Skeletal muscle satellite cell (primary cell): ENCODE measurements around the gene INO80E.

ENCODE experiments used
- H3K27me3 ChIP-seq: 2 replicates; pipeline ENCODE4 v1.7.0; 2013; ENCODE audit warnings: low read length; ENCODE audit not compliant: control insufficient read depth, insufficient read depth
- H3K36me3 ChIP-seq: 2 replicates; pipeline ENCODE4 v1.7.0; 2013; ENCODE audit warnings: mild to moderate bottlenecking, control low read depth, low read length; ENCODE audit not compliant: insufficient read depth
- H3K4me1 ChIP-seq: 2 replicates; pipeline ENCODE4 v1.7.0; 2013; ENCODE audit warnings: low read length; ENCODE audit not compliant: control insufficient read depth, insufficient read depth
- H3K4me2 ChIP-seq: 2 replicates; pipeline ENCODE4 v1.7.0; 2013; ENCODE audit warnings: mild to moderate bottlenecking, low read length
- H3K4me3 ChIP-seq: 2 replicates; pipeline ENCODE4 v1.7.0; 2013; ENCODE audit warnings: low read length
- H3K9ac ChIP-seq: 2 replicates; pipeline ENCODE4 v1.7.0; 2013; ENCODE audit warnings: mild to moderate bottlenecking, low read depth, low read length, moderate library complexity
- H3K9me3 ChIP-seq: replicated peaks from 2 replicates; pipeline ENCODE4 v1.7.0; 2013; ENCODE audit warnings: mild to moderate bottlenecking, control low read depth, low read length

The INO80E gene

GRCh38 chr16:29963021-29963743 is 32.9 kb upstream of the INO80E start:
- H3K4me2 ChIP-seq, result peak overlapping the region; percentile 96
- H3K9me3 ChIP-seq, result no peaks in the 10 kb centered on the region
- peaks cover 14% of the 10 kb centered on the region for H3K4me1 ChIP-seq
- H3K36me3 ChIP-seq, result peaks cover 10% of the 10 kb centered on the region
- H3K4me3 ChIP-seq, result peak overlapping the region; percentile 73
- no peaks in the 10 kb centered on the region for H3K27me3 ChIP-seq
- H3K9ac ChIP-seq, result peak overlapping the region; percentile 84

- H3K4me2 ChIP-seq, result no peak overlapping the region
- no peaks in the 10 kb centered on the region for H3K27me3 ChIP-seq
- H3K36me3 ChIP-seq, result peaks cover 35% of the 10 kb centered on the region
Measured at GRCh38 chr16:29968205-29968604, 27.8 kb upstream of the INO80E start.

GRCh38 chr16:29971304-29971703 is 24.7 kb upstream of the INO80E start:
- Histone ChIP-seq H3K4me2 (no peak overlapping the region), H3K4me1 (peaks cover 20% of the 10 kb centered on the region), H3K9me3 (no peaks in the 10 kb centered on the region), H3K9ac (no peak overlapping the region), H3K4me3 (no peak overlapping the region), H3K36me3 (peaks cover 30% of the 10 kb centered on the region), H3K27me3 (no peaks in the 10 kb centered on the region)

More at GRCh38 chr16:29968205-29968604, 27.8 kb upstream of the INO80E start:
- Histone ChIP-seq H3K4me1 (peaks cover 2% of the 10 kb centered on the region), H3K9ac (no peak overlapping the region), H3K4me3 (no peak overlapping the region), H3K9me3 (no peaks in the 10 kb centered on the region)

- H3K9me3 ChIP-seq, result no peaks in the 10 kb centered on the region
- H3K4me1 ChIP-seq, result peaks cover 31% of the 10 kb centered on the region
- H3K9ac ChIP-seq, result no peak overlapping the region
- H3K36me3 ChIP-seq, result peaks cover 31% of the 10 kb centered on the region
- H3K4me2 ChIP-seq, result no peak overlapping the region
- no peaks in the 10 kb centered on the region for H3K27me3 ChIP-seq
- H3K4me3 ChIP-seq, result no peak overlapping the region
Measured at GRCh38 chr16:29972500-29972899, 23.5 kb upstream of the INO80E start.

GRCh38 chr16:29972992-29973383 is 23.1 kb upstream of the INO80E start:
- Histone ChIP-seq H3K4me1 (peaks cover 31% of the 10 kb centered on the region), H3K4me3 (no peak overlapping the region)

GRCh38 chr16:29973384-29974246 is 22.4 kb upstream of the INO80E start, which contains the start of gene TAOK2:
Gene TAOK2, plus strand, starts transcription at chr16:29973868. Its CDS starts 3,905 bp downstream, at chr16:29977773.
- Histone ChIP-seq H3K4me1 (peaks cover 31% of the 10 kb centered on the region), H3K9ac (peak within 1 kb of the TSS; percentile 95), H3K4me3 (peak within 1 kb of the TSS; percentile 89), H3K36me3 (peaks cover 34% of the 10 kb centered on the region), H3K4me2 (peak within 1 kb of the TSS; percentile 88), H3K9me3 (no peaks in the 10 kb centered on the region), H3K27me3 (no peaks in the 10 kb centered on the region)

More at GRCh38 chr16:29972992-29973383, 23.1 kb upstream of the INO80E start:
- Histone ChIP-seq H3K27me3 (no peaks in the 10 kb centered on the region), H3K9me3 (no peaks in the 10 kb centered on the region), H3K9ac (no peak overlapping the region), H3K4me2 (peak overlapping the region; percentile 30), H3K36me3 (peaks cover 34% of the 10 kb centered on the region)

GRCh38 chr16:29974291-29975133 is 21.5 kb upstream of the INO80E start:
- peak overlapping the region; percentile 89 for H3K4me3 ChIP-seq
- H3K9ac ChIP-seq, result peak overlapping the region; percentile 95
- peaks cover 37% of the 10 kb centered on the region for H3K36me3 ChIP-seq
- H3K9me3 ChIP-seq, result no peaks in the 10 kb centered on the region
- no peaks in the 10 kb centered on the region for H3K27me3 ChIP-seq
- peaks cover 31% of the 10 kb centered on the region for H3K4me1 ChIP-seq
- peak overlapping the region; percentile 88 for H3K4me2 ChIP-seq

GRCh38 chr16:29975134-29975538 is 20.9 kb upstream of the INO80E start:
- Histone ChIP-seq H3K4me3 (peak overlapping the region; percentile 89), H3K4me1 (peaks cover 31% of the 10 kb centered on the region), H3K9ac (peak overlapping the region; percentile 95), H3K9me3 (no peaks in the 10 kb centered on the region), H3K36me3 (peaks cover 41% of the 10 kb centered on the region), H3K4me2 (peak overlapping the region; percentile 88), H3K27me3 (no peaks in the 10 kb centered on the region)

GRCh38 chr16:29975811-29976511 is 20.1 kb upstream of the INO80E start:
- Histone ChIP-seq H3K4me3 (peak overlapping the region; percentile 89), H3K4me2 (peak overlapping the region; percentile 88), H3K9ac (peak overlapping the region; percentile 95), H3K27me3 (no peaks in the 10 kb centered on the region), H3K4me1 (peaks cover 31% of the 10 kb centered on the region), H3K9me3 (no peaks in the 10 kb centered on the region), H3K36me3 (peaks cover 49% of the 10 kb centered on the region)

GRCh38 chr16:29977063-29977825 is 18.8 kb upstream of the INO80E start:
- Histone ChIP-seq H3K4me2 (peak overlapping the region; percentile 88), H3K9ac (no peak overlapping the region), H3K27me3 (no peaks in the 10 kb centered on the region), H3K4me1 (peaks cover 31% of the 10 kb centered on the region), H3K4me3 (peak overlapping the region; percentile 89), H3K9me3 (no peaks in the 10 kb centered on the region), H3K36me3 (peaks cover 58% of the 10 kb centered on the region)
